SK-N-SH treated with all-trans-retinoic acid at 6 μM for 48 hours (cell line): ENCODE data around the gene PLEKHH1.

Experiments
- ARNTL ChIP-seq: fragments of 450-650 bp; formaldehyde crosslinking; IDR thresholded peaks from 2 replicates; pipeline ENCODE4 v1.5.0; 2020; ENCODE audit warnings: low read depth, mild to moderate bottlenecking, moderate library complexity, borderline replicate concordance
- BACH2 ChIP-seq: fragments of 250-450 bp; sonication (Bioruptor Pico); IDR thresholded peaks from 2 replicates; pipeline ENCODE4 v1.9.0; 2021; ENCODE audit warnings: mild to moderate bottlenecking, borderline replicate concordance
- CSDC2 ChIP-seq: fragments of 250-450 bp; sonication (Bioruptor Pico); IDR thresholded peaks from 2 replicates; pipeline ENCODE4 v1.5.0; 2020; ENCODE audit warnings: mild to moderate bottlenecking, moderate library complexity
- ESRRG ChIP-seq: fragments of 250-450 bp; sonication (Bioruptor Pico); IDR thresholded peaks from 2 replicates; pipeline ENCODE4 v1.6.1; 2021; ENCODE audit warnings: mild to moderate bottlenecking
- RARB ChIP-seq: fragments of 250-450 bp; sonication (Bioruptor Pico); IDR thresholded peaks from 2 replicates; pipeline ENCODE4 v1.8.0; 2021; ENCODE audit warnings: mild to moderate bottlenecking, moderate library complexity
- ZC3H10 ChIP-seq: fragments of 250-450 bp; sonication (Bioruptor Pico); IDR thresholded peaks from 2 replicates; pipeline ENCODE4 v1.5.1; 2021; ENCODE audit warnings: mild to moderate bottlenecking, moderate library complexity
- ZFP3 ChIP-seq: fragments of 250-450 bp; sonication (Bioruptor Pico); IDR thresholded peaks from 2 replicates; pipeline ENCODE4 v1.5.0; 2020; ENCODE audit warnings: mild to moderate bottlenecking, moderate library complexity
- ZFP30 ChIP-seq: fragments of 450-650 bp; formaldehyde crosslinking; IDR thresholded peaks from 2 replicates; pipeline ENCODE4 v1.5.0; 2022; ENCODE audit warnings: mild to moderate bottlenecking, moderate library complexity
- ZNF565 ChIP-seq: fragments of 450-650 bp; formaldehyde crosslinking; conservative IDR thresholded peaks from 2 replicates; pipeline ENCODE4 v1.5.0; 2020; ENCODE audit warnings: low read depth, mild to moderate bottlenecking, moderate library complexity
- ZNF70 ChIP-seq: fragments of 450-650 bp; formaldehyde crosslinking; IDR thresholded peaks from 2 replicates; pipeline ENCODE4 v1.5.0; 2020; ENCODE audit warnings: mild to moderate bottlenecking, moderate library complexity
- TF ChIP-seq, protein P1 (sequence below): fragments of 250-450 bp; sonication (Bioruptor Pico); IDR thresholded peaks from 2 replicates; pipeline ENCODE4 v1.5.0; 2020; ENCODE audit warnings: mild to moderate bottlenecking, moderate library complexity
- TF ChIP-seq, protein P2 (sequence below): fragments of 250-450 bp; sonication (Bioruptor Pico); IDR thresholded peaks from 2 replicates; pipeline ENCODE4 v1.5.1; 2021; ENCODE audit warnings: mild to moderate bottlenecking, moderate library complexity
- TF ChIP-seq, protein P3 (sequence below): fragments of 250-450 bp; sonication (Bioruptor Pico); IDR thresholded peaks from 2 replicates; pipeline ENCODE4 v1.8.0; 2020; ENCODE audit warnings: mild to moderate bottlenecking, moderate library complexity, borderline replicate concordance

DNA sequence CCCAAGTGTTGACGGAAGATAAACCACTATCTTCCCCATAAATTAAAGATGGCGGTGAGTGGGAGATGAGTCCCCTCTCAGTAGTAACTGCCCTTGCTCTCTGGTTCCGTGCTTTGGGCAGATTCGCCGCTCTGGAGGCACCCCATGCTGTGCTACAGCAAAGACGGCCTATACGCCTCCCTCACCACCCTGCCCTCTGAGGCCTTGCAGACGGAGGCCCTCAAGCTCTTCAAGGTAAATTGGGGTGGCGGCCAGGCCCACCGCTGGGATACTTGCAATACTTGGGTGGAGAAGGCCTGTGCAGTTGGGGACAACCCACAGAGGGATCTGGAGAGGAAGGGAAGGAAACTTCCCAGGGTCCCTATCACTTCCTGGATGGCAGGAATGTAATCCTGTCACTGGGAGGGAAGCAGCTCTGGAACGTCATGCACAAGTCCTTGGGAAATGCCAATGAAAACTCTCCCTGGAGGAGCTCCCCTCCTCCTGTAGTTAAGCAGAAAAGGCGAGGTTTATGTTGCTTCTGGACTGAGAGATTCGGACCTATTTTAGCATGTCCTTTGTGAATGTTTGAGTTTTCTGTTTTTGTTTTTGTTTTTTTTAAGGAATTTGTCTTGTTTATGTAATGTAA, 44.2 kb downstream of the PLEKHH1 start:
- no peak for TF ChIP-seq CSDC2
- TF ChIP-seq BACH2, result no peak
- TF ChIP-seq ZFP30 (CRISPR knock-in tag), result no peak
- no peak for TF ChIP-seq ARNTL (CRISPR knock-in tag)
- no peak for TF ChIP-seq RARB (CRISPR knock-in tag)
- TF ChIP-seq, protein P1, sequence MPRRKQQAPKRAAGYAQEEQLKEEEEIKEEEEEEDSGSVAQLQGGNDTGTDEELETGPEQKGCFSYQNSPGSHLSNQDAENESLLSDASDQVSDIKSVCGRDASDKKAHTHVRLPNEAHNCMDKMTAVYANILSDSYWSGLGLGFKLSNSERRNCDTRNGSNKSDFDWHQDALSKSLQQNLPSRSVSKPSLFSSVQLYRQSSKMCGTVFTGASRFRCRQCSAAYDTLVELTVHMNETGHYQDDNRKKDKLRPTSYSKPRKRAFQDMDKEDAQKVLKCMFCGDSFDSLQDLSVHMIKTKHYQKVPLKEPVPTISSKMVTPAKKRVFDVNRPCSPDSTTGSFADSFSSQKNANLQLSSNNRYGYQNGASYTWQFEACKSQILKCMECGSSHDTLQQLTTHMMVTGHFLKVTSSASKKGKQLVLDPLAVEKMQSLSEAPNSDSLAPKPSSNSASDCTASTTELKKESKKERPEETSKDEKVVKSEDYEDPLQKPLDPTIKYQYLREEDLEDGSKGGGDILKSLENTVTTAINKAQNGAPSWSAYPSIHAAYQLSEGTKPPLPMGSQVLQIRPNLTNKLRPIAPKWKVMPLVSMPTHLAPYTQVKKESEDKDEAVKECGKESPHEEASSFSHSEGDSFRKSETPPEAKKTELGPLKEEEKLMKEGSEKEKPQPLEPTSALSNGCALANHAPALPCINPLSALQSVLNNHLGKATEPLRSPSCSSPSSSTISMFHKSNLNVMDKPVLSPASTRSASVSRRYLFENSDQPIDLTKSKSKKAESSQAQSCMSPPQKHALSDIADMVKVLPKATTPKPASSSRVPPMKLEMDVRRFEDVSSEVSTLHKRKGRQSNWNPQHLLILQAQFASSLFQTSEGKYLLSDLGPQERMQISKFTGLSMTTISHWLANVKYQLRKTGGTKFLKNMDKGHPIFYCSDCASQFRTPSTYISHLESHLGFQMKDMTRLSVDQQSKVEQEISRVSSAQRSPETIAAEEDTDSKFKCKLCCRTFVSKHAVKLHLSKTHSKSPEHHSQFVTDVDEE (CRISPR knock-in tag), result no peak
- TF ChIP-seq, protein P2, sequence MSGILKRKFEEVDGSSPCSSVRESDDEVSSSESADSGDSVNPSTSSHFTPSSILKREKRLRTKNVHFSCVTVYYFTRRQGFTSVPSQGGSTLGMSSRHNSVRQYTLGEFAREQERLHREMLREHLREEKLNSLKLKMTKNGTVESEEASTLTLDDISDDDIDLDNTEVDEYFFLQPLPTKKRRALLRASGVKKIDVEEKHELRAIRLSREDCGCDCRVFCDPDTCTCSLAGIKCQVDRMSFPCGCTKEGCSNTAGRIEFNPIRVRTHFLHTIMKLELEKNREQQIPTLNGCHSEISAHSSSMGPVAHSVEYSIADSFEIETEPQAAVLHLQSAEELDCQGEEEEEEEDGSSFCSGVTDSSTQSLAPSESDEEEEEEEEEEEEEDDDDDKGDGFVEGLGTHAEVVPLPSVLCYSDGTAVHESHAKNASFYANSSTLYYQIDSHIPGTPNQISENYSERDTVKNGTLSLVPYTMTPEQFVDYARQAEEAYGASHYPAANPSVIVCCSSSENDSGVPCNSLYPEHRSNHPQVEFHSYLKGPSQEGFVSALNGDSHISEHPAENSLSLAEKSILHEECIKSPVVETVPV (CRISPR knock-in tag), result no peak
- no peak for TF ChIP-seq ESRRG (CRISPR knock-in tag)
- TF ChIP-seq, protein P3, sequence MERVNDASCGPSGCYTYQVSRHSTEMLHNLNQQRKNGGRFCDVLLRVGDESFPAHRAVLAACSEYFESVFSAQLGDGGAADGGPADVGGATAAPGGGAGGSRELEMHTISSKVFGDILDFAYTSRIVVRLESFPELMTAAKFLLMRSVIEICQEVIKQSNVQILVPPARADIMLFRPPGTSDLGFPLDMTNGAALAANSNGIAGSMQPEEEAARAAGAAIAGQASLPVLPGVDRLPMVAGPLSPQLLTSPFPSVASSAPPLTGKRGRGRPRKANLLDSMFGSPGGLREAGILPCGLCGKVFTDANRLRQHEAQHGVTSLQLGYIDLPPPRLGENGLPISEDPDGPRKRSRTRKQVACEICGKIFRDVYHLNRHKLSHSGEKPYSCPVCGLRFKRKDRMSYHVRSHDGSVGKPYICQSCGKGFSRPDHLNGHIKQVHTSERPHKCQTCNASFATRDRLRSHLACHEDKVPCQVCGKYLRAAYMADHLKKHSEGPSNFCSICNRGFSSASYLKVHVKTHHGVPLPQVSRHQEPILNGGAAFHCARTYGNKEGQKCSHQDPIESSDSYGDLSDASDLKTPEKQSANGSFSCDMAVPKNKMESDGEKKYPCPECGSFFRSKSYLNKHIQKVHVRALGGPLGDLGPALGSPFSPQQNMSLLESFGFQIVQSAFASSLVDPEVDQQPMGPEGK, result no peak
- TF ChIP-seq ZC3H10, result no peak
- TF ChIP-seq ZNF565 (CRISPR knock-in tag), result no peak
- TF ChIP-seq ZFP3 (CRISPR knock-in tag), result no peak
- TF ChIP-seq ZNF70 (CRISPR knock-in tag), result no peak
